HG02798 (cell line): ENCODE data around the gene CRYZL1.

Experiments used
- ATAC-seq: cut with Tn5 transposase; IDR thresholded peaks from one replicate; pipeline ENCODE4 v1.9.1; 2021; ENCODE audit warnings: mild to moderate bottlenecking; ENCODE audit not compliant: unreplicated experiment, poor library complexity

The CRYZL1 gene

DNA sequence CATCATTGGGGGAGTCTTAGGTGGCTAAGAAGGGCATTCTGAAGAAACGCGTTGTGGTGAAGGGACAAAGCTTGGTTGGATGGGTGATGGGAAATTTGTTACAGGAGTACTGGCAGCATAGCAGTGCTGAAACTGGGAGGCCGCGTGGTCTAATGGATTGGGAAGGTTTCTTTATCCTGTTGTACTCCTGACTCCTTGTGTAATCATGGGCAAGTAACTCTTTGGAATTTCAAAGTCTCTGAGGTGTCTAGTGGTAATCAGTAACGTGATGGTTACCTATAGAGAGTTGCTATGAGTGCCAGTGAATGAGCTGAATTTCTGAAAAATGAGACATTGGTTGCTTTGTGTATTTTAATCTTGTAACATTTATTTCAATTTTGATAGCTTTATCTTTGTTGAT is 71.5 kb downstream of the CRYZL1 start:
- no peak for ATAC-seq

DNA sequence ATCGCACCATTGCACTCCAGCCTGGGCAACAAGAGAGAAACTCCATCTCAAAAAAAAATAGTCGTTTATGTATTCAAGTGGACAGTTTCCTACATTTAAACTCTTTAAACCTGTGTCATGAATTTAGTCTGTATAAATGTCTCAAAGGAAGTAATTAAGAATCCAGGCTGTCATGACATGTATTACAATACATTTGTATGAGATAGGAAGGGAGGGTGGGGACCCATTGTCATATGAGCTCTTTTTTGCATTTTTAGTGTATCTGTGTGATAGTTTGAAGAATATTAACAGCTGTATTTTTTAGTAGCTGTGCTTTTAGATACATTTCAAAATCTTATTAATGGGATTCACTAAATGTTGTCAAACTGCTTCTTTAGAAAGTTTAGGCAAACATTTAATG is 73.1 kb downstream of the CRYZL1 start:
- no peak for ATAC-seq

DNA sequence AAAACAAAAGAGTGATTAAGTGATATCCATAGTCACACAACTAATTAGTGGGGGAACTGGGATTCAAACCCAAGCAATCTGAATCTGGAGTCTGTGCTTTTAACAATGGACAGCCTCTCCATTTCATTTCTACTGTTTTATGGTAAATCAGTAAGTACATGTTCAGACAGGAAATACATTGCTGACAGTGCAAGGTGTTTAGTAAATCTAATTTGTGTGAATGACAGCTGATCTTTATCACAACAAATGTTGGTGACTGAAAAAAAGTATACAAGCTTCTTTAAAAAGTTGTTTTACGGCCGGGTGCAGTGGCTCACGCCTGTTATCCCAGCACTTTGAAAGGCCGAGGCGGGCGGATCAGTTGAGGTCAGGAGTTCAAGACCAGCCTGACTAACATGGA is 73.6 kb downstream of the CRYZL1 start:
- no peak for ATAC-seq

DNA sequence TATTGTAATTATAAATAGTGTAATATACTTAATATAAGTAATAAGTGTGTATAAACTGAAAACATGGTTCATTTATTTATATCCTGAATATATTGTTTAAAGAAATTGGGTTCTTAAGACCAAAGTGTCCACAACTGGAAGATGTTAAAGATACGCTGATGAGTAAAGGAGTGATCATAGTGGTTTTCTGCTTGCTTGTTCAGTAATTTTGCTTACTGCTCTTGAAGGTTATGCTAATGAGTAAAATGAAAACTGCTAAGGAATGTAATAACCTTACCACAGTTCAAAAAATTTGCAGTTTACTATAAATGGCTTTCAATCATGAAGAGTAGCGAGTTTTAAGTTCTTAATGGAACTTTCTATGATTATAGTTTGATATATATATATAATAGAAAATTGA is 75.0 kb downstream of the CRYZL1 start:
- ATAC-seq = no peak

DNA sequence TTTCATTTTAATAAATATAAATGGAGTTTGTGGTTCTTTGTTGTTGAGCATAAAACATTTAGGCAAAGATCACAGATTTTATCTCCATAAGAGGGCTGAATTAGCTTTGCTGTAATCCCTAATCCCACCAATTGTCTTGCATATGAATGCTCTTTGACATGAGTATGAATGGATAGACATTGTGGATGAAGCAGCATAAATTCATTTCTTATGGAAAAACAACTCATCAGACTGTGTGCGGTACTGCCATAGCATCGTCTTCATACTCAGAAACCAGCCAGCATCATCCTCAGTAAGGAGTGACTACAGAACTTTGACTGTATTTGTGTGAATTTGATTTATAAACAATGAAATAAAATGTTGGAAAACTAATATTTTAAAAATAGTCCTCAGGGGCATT is 79.2 kb downstream of the CRYZL1 start:
- no peak for ATAC-seq

DNA sequence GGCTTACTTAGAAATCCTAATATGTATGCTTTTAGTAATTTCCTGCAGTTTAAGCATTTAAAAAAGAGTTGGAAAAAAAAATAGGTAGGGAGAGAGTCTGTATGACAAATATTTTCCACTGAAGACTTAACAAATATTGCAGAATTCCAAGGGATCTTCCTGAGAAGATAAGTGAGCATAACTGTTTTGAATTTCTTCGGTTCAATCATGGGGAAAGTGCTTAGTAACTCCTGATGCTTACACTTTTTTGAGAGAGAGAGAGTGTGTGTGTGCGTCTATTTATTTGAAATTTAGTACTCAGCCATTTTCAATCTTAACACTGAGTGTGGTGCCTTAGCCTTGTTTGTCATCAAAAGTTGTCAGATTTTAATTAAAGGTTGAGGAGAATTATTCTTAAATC is 80.2 kb downstream of the CRYZL1 start:
- no peak for ATAC-seq

DNA sequence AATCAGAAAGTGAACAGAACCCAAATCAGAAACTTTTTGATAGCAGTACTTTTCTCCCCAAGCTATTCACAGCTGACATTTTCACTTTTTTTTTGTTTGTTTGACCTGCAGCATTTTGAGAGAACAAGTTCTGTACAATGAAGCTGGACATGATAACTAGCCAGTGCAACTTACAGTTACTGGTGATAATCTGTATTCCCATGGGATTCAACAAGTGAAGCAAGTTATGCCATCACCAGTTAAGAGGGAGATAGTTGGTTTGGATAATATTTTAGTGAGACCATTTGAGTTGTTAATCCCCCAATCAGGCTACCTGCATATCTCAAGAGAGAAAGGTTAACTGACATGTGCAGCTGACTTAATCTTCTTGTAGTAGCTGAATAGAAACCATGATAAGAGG is 80.6 kb downstream of the CRYZL1 start:
- ATAC-seq = no peak

DNA sequence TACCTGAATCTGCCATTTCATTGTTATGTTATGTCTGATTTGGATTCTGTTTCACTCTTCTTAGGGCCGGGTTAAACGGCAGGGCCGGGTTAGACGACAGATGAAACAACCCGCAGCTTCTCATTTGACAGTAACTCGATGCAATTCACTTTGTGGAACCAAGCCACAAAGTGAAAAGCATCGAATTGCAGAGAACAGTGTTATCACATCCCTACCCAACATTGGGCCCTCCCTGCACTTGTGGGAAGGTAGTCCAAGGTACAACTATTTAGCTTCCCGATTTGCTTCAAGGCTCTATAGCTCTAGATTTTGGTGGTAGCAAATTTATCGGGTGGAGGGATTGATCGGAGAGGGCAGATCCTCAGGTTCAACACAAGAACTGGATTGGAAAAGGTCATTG is 81.7 kb downstream of the CRYZL1 start:
- ATAC-seq = no peak

DNA sequence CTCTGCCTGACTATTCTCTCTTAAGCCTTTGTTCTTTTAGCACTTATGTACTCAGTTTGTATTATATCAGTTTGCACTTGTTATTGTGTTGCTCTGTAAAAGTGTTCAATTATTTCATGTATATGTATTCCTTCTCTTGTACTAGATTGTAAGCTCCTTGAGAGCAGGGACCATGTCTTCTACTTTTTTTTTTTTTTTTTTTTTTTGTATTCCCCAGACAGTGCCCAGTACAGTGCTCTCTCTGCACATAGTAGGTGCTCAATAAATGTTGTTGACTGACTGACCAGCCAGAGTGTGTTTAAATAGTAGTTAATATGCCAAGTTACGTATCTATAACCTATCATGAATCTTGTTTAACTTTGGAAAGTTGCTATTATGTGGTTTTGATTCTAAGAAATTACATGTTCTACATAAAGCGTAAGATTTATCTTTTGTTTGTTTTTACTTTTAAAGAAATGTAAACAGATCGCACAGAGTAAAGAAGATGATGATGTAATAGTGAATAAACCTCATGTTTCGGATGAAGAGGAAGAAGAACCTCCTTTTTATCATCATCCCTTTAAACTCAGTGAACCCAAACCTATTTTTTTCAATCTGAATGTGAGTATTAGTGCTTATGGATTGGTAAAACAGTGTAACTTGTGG is 82.6 kb downstream of the CRYZL1 start:
- no peak for ATAC-seq

DNA sequence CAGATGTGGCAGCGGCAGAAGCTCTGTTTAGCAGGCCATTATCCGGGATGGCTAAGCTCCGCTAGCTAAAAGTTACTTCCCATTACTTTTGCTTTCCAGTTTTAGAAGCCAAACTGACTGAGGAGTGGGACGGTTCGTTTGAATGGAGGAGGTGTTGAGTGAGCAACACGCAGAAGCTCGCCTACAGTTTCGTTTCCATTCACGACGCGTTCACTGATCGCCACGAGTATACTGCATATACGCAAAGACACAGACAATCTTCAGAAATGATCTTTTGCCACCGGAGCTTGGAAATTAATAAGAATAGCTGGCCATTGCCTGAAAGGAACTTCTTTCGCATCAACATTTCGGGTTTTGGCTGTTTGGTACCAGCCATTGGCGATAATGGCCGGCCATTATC is 84.1 kb downstream of the CRYZL1 start:
- no peak for ATAC-seq

DNA sequence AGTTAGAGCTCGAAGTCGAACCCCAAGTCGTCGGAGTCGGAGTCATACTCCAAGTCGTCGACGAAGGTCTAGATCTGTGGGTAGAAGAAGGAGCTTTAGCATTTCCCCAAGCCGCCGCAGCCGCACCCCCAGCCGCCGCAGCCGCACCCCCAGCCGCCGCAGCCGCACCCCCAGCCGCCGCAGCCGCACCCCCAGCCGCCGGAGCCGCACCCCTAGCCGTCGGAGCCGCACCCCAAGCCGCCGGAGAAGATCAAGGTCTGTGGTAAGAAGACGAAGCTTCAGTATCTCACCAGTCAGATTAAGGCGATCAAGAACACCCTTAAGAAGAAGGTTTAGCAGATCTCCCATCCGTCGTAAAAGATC is 86.6 kb downstream of the CRYZL1 start:
- no peak for ATAC-seq

DNA sequence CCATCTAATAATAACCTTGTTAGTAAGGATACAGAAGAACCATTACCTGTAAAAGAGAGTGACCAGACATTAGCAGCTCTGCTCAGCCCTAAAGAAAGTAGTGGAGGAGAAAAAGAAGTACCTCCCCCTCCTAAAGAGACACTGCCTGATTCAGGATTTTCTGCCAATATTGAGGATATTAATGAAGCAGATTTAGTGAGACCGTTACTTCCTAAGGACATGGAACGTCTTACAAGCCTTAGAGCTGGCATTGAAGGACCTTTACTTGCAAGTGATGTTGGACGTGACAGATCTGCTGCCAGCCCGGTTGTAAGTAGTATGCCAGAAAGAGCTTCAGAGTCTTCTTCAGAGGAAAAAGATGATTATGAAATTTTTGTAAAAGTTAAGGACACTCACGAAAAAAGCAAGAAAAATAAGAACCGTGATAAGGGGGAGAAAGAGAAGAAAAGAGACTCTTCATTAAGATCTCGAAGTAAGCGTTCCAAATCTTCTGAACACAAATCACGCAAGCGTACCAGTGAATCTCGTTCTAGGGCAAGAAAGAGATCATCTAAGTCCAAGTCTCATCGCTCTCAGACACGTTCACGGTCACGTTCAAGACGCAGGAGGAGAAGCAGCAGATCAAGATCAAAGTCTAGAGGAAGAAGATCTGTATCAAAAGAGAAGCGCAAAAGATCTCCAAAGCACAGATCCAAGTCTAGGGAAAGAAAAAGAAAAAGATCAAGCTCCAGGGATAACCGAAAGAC is 87.1 kb downstream of the CRYZL1 start:
- no peak for ATAC-seq

DNA sequence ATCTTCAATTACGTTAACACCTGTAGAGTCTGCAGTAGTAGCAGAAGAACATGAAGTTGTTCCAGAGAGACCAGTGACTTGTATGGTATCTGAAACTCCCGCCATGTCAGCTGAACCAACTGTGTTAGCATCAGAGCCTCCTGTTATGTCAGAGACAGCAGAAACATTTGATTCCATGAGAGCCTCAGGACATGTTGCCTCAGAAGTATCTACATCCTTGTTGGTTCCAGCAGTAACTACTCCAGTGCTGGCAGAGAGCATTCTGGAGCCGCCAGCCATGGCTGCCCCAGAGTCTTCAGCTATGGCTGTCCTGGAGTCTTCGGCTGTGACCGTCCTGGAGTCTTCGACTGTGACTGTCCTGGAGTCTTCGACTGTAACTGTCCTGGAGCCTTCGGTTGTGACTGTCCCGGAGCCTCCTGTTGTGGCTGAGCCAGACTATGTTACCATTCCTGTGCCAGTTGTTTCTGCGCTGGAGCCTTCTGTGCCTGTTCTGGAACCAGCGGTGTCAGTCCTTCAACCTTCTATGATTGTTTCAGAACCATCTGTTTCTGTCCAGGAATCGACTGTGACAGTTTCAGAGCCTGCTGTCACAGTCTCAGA is 88.4 kb downstream of the CRYZL1 start:
- no peak for ATAC-seq

DNA sequence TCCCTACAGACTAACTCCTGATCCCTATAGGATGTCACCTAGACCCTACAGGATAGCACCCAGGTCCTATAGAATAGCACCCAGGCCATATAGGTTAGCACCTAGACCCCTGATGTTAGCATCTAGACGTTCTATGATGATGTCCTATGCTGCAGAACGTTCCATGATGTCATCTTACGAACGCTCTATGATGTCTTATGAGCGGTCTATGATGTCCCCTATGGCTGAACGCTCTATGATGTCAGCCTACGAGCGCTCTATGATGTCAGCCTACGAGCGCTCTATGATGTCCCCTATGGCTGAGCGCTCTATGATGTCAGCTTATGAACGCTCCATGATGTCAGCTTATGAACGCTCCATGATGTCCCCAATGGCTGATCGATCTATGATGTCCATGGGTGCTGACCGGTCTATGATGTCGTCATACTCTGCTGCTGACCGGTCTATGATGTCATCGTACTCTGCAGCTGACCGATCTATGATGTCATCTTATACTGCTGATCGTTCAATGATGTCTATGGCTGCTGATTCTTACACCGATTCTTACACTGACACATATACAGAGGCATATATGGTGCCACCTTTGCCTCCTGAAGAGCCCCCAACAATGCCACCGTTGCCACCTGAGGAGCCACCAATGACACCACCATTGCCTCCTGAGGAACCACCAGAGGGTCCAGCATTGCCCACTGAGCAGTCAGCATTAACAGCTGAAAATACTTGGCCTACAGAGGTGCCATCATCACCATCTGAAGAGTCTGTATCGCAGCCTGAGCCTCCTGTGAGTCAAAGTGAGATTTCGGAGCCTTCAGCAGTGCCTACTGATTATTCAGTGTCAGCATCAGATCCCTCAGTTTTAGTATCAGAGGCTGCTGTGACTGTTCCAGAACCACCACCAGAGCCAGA is 89.2 kb downstream of the CRYZL1 start:
- no peak for ATAC-seq

DNA sequence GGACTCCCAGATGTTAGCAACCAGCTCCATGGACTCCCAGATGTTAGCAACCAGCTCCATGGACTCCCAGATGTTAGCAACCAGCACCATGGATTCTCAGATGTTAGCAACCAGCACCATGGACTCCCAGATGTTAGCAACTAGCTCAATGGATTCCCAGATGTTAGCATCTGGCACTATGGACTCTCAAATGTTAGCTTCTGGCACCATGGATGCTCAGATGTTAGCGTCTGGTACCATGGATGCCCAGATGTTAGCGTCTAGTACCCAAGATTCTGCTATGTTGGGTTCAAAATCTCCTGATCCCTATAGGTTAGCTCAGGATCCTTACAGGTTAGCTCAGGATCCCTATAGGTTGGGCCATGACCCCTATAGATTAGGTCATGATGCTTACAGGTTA is 89.9 kb downstream of the CRYZL1 start:
- no peak for ATAC-seq

DNA sequence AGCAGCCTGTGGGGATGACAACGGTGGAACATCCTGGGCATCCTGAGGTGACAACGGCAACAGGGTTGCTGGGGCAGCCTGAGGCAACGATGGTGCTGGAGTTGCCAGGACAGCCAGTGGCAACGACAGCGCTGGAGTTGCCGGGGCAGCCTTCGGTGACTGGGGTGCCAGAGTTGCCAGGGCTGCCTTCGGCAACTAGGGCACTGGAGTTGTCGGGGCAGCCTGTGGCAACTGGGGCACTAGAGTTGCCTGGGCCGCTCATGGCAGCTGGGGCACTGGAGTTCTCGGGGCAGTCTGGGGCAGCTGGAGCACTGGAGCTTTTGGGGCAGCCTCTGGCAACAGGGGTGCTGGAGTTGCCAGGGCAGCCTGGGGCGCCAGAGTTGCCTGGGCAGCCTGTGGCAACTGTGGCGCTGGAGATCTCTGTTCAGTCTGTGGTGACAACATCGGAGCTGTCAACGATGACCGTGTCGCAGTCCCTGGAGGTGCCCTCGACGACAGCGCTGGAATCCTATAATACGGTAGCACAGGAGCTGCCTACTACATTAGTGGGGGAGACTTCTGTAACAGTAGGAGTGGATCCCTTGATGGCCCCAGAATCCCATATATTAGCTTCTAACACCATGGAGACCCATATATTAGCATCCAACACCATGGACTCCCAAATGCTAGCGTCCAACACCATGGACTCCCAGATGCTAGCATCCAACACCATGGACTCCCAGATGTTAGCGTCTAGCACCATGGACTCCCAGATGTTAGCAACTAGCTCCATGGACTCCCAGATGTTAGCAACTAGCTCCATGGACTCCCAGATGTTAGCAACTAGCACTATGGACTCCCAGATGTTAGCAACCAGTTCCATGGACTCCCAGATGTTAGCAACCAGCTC is 90.5 kb downstream of the CRYZL1 start:
- ATAC-seq = no peak

DNA sequence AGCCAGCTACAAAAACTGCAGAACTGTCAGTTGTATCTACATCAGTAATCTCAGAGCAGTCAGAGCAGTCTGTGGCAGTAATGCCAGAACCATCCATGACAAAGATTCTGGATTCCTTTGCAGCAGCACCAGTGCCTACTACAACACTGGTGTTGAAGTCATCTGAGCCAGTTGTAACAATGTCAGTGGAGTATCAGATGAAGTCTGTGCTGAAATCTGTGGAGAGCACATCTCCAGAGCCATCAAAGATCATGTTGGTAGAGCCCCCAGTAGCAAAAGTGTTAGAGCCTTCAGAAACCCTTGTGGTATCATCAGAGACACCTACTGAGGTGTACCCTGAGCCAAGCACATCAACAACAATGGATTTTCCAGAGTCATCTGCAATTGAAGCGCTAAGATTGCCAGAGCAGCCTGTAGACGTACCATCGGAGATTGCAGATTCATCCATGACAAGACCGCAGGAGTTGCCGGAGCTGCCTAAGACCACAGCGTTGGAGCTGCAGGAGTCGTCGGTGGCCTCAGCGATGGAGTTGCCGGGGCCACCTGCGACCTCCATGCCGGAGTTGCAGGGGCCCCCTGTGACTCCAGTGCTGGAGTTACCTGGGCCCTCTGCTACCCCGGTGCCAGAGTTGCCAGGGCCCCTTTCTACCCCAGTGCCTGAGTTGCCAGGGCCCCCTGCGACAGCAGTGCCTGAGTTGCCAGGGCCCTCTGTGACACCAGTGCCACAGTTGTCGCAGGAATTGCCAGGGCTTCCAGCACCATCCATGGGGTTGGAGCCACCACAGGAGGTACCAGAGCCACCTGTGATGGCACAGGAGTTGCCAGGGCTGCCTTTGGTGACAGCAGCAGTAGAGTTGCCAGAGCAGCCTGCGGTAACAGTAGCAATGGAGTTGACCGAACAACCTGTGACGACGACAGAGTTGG is 91.4 kb downstream of the CRYZL1 start:
- ATAC-seq = no peak

DNA sequence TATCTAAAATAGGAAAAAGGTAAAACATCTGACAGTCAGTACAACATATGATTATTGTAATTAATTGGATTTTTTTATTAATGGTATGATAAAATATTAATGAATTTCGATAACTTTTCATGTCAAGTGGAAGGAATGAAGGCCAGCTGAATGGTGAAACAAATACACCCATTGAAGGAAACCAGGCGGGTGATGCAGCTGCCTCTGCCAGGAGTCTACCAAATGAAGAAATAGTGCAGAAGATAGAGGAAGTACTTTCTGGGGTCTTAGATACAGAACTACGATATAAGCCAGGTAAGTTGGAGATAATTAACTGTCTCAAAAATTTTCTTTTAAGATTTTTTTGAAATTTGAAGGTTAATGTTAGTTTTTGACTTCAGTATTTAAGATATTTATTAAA is 95.5 kb downstream of the CRYZL1 start:
- ATAC-seq = no peak
